ENCODE measurements around the gene SNED1.

Gene SNED1

GRCh38 chr2:241110607-241111439, 112.4 kb downstream of the SNED1 start:
- H3K4me3 ChIP-seq (replicated peaks; ENCODE audit: insufficient read depth, low read length) = no peak overlapping the region
- H3K27ac ChIP-seq (replicated peaks) = no peak overlapping the region
- H3K27me3 ChIP-seq (ENCODE audit: insufficient read depth, poor library complexity, severe bottlenecking) = no peaks in the 10 kb centered on the region
- no peak for DNase-seq (ENCODE audit: low read depth in 1 of 2, low spot score in 1 of 2)
- no peak for TF ChIP-seq GABPA (IDR thresholded peaks at IDR 0.05; ENCODE audit: low read depth)
- TF ChIP-seq POLR2AphosphoS5 (IDR thresholded peaks at IDR 0.05; ENCODE audit: low read depth) = no peak
- TF ChIP-seq REST (IDR thresholded peaks at IDR 0.05; ENCODE audit: insufficient replicate concordance, low read depth) = no peak
- no peak for TF ChIP-seq CTCF (IDR thresholded peaks at IDR 0.05; ENCODE audit: insufficient read depth, low read length)
- no peak for TF ChIP-seq SPI1 (IDR thresholded peaks at IDR 0.05; ENCODE audit: borderline replicate concordance, low read depth)

- Histone ChIP-seq H3K27me3 (ENCODE audit: insufficient read depth, poor library complexity, severe bottlenecking) (no peaks in the 10 kb centered on the region), H3K4me3 (replicated peaks; ENCODE audit: insufficient read depth, low read length) (no peak overlapping the region), H3K27ac (replicated peaks) (no peak overlapping the region)
- no peak for DNase-seq (ENCODE audit: low read depth in 1 of 2, low spot score in 1 of 2)
- TF ChIP-seq REST (IDR thresholded peaks at IDR 0.05; ENCODE audit: insufficient replicate concordance, low read depth) (no peak), SPI1 (IDR thresholded peaks at IDR 0.05; ENCODE audit: borderline replicate concordance, low read depth) (no peak), CTCF (IDR thresholded peaks at IDR 0.05; ENCODE audit: insufficient read depth, low read length) (no peak), POLR2AphosphoS5 (IDR thresholded peaks at IDR 0.05; ENCODE audit: low read depth) (no peak), GABPA (IDR thresholded peaks at IDR 0.05; ENCODE audit: low read depth) (no peak)
Measured at GRCh38 chr2:241111440-241111805, 113.0 kb downstream of the SNED1 start.

GRCh38 chr2:241112046-241112445, 113.6 kb downstream of the SNED1 start:
- no peaks in the 10 kb centered on the region for H3K27me3 ChIP-seq (ENCODE audit: insufficient read depth, poor library complexity, severe bottlenecking)
- H3K4me3 ChIP-seq (replicated peaks; ENCODE audit: insufficient read depth, low read length) = no peak overlapping the region
- TF ChIP-seq REST (IDR thresholded peaks at IDR 0.05; ENCODE audit: insufficient replicate concordance, low read depth) = no peak
- TF ChIP-seq CTCF (IDR thresholded peaks at IDR 0.05; ENCODE audit: insufficient read depth, low read length) = no peak
- no peak for TF ChIP-seq GABPA (IDR thresholded peaks at IDR 0.05; ENCODE audit: low read depth)
- no peak for TF ChIP-seq POLR2AphosphoS5 (IDR thresholded peaks at IDR 0.05; ENCODE audit: low read depth)
- no peak for TF ChIP-seq SPI1 (IDR thresholded peaks at IDR 0.05; ENCODE audit: borderline replicate concordance, low read depth)
- DNase-seq (ENCODE audit: low read depth in 1 of 2, low spot score in 1 of 2) = no peak
- H3K27ac ChIP-seq (replicated peaks) = no peak overlapping the region
